Smooth muscle cell (in vitro differentiated cells): ENCODE results near the gene MAN2B2. TPM values are rescaled to one million over a fixed set of nuclear protein-coding genes. Genes with fewer than 3 reads are reported as not detected.
A peak's percentile ranks its signal among the peaks of the same experiment; 100 is the strongest.

Experiments
- DNase-seq: peaks from one replicate; lab custom pipeline; 2025; ENCODE audit not compliant: unreplicated experiment; lab: John Stamatoyannopoulos, UW
- H2AFZ ChIP-seq: fragments of 200-600 bp; sonication (generic); 2 replicates; pipeline ENCODE4 v1.6.0; 2016; ENCODE audit warnings: antibody characterized with exemption, low read depth, mild to moderate bottlenecking
- H3F3A ChIP-seq: fragments of 200-600 bp; sonication (generic); 2 replicates; pipeline ENCODE4 v1.6.0; 2017; ENCODE audit warnings: antibody characterized with exemption, low read depth
- H3K27ac ChIP-seq: fragments of 200-600 bp; sonication (generic); 2 replicates; pipeline ENCODE4 v1.5.1; 2016; ENCODE audit warnings: low read depth, mild to moderate bottlenecking
- H3K27me3 ChIP-seq: fragments of 200-600 bp; sonication (generic); 2 replicates; pipeline ENCODE4 v1.6.1; 2016; ENCODE audit warnings: low read depth, mild to moderate bottlenecking
- H3K36me3 ChIP-seq: fragments of 200-600 bp; sonication (generic); 2 replicates; pipeline ENCODE4 v1.5.1; 2016; ENCODE audit warnings: low read depth
- H3K4me1 ChIP-seq: fragments of 200-600 bp; sonication (generic); 2 replicates; pipeline ENCODE4 v1.5.1; 2016; ENCODE audit warnings: low read depth
- H3K4me2 ChIP-seq: fragments of 200-600 bp; sonication (generic); 2 replicates; pipeline ENCODE4 v1.6.0; 2016; ENCODE audit warnings: mild to moderate bottlenecking
- H3K4me3 ChIP-seq: fragments of 200-600 bp; sonication (generic); 2 replicates; pipeline ENCODE4 v1.5.1; 2016; ENCODE audit warnings: mild to moderate bottlenecking
- H3K79me2 ChIP-seq: fragments of 200-600 bp; sonication (generic); 2 replicates; pipeline ENCODE4 v1.6.0; 2016; ENCODE audit warnings: low read depth, mild to moderate bottlenecking
- H3K9ac ChIP-seq: fragments of 200-600 bp; sonication (generic); 2 replicates; pipeline ENCODE4 v1.6.0; 2016; ENCODE audit warnings: low read depth
- H3K9me3 ChIP-seq: fragments of 200-600 bp; sonication (generic); replicated peaks from 2 replicates; pipeline ENCODE4 v1.5.1; 2016; ENCODE audit warnings: low read depth
- H4K20me1 ChIP-seq: fragments of 200-600 bp; sonication (generic); 2 replicates; pipeline ENCODE4 v1.6.0; 2016; ENCODE audit warnings: low read depth
- CTCF ChIP-seq: fragments of 200-600 bp; sonication (generic); IDR thresholded peaks from 2 replicates; pipeline ENCODE4 v1.5.1; 2017; ENCODE audit warnings: borderline replicate concordance, mild to moderate bottlenecking, antibody characterized with exemption; ENCODE audit not compliant: insufficient read depth, poor library complexity, severe bottlenecking
- WGBS: methylation state at CpG from one replicate; pipeline ENCODE4 v1.1.7; 2016; ENCODE audit warnings: low lambda C conversion rate; 5-methylcytosine and 5-hydroxymethylcytosine counted together
- polyA plus RNA-seq: library from polyadenylated mRNA; unstranded; fragments of >200 nt; fragmentation: Nextera tagmentation; extraction: Ambion mirVana; gene quantifications from 2 replicates; pipeline ENCODE4 v1.2.1, GENCODE V29; 2016
- total RNA-seq: library from RNA; depleted of rRNA; stranded (reverse); fragments of >200 nt; gene quantifications from 2 replicates; pipeline ENCODE4 v1.2.3, GENCODE V29; 2014

MAN2B2 gene
- total and polyA plus RNA-seq, 2 experiments from 2014 or later, result 14.5 to 18.3 TPM

- no peaks in the 10 kb centered on the region for H3K79me2 ChIP-seq
- H3K27me3 ChIP-seq, result no peaks in the 10 kb centered on the region
- peaks cover 3% of the 10 kb centered on the region for H3K4me1 ChIP-seq
- no peaks in the 10 kb centered on the region for H3K9me3 ChIP-seq
- no peak for DNase-seq
- no peak overlapping the region for H2AFZ ChIP-seq
- TF ChIP-seq CTCF, result no peak
- H4K20me1 ChIP-seq, result no peaks in the 10 kb centered on the region
- H3K4me3 ChIP-seq, result no peak overlapping the region
- WGBS, result 82% methylated on average over 6 of the region's 6 CpGs
- no peaks in the 10 kb centered on the region for H3K36me3 ChIP-seq
- no peak overlapping the region for H3K4me2 ChIP-seq
- no peaks in the 10 kb centered on the region for H3F3A ChIP-seq
- no peak overlapping the region for H3K9ac ChIP-seq
- no peak overlapping the region for H3K27ac ChIP-seq
These were observed 1.4 kb upstream of the MAN2B2 start for GRCh38 chr4:6573551-6573950.

GRCh38 chr4:6573986-6574746, 823 bp upstream of the MAN2B2 start:
- Histone ChIP-seq H3K4me3 (peak overlapping the region; percentile 88), H3F3A (no peaks in the 10 kb centered on the region), H3K4me1 (peaks cover 3% of the 10 kb centered on the region), H3K27me3 (no peaks in the 10 kb centered on the region), H3K79me2 (no peaks in the 10 kb centered on the region), H3K27ac (no peak overlapping the region), H4K20me1 (no peaks in the 10 kb centered on the region), H3K4me2 (peak overlapping the region; percentile 99), H3K9me3 (no peaks in the 10 kb centered on the region), H2AFZ (peak overlapping the region; percentile 96), H3K9ac (no peak overlapping the region), H3K36me3 (no peaks in the 10 kb centered on the region)
- no peak for DNase-seq
- WGBS, result 65% methylated on average over 16 of the region's 16 CpGs
- TF ChIP-seq CTCF, result no peak

GRCh38 chr4:6575503-6576240, 683 bp downstream of the MAN2B2 start:
- Histone ChIP-seq H3K4me3 (peak overlapping the region; percentile 88), H3K27ac (no peak overlapping the region), H4K20me1 (no peaks in the 10 kb centered on the region), H3K9me3 (no peaks in the 10 kb centered on the region), H3K27me3 (no peaks in the 10 kb centered on the region), H2AFZ (peak overlapping the region; percentile 87), H3F3A (no peaks in the 10 kb centered on the region), H3K4me2 (peak overlapping the region; percentile 99), H3K4me1 (peaks cover 3% of the 10 kb centered on the region), H3K36me3 (no peaks in the 10 kb centered on the region), H3K9ac (peak overlapping the region; percentile 66), H3K79me2 (no peaks in the 10 kb centered on the region)
- TF ChIP-seq CTCF, result no peak
- no peak for DNase-seq
- 66% methylated on average over 17 of the region's 17 CpGs for WGBS

DNA sequence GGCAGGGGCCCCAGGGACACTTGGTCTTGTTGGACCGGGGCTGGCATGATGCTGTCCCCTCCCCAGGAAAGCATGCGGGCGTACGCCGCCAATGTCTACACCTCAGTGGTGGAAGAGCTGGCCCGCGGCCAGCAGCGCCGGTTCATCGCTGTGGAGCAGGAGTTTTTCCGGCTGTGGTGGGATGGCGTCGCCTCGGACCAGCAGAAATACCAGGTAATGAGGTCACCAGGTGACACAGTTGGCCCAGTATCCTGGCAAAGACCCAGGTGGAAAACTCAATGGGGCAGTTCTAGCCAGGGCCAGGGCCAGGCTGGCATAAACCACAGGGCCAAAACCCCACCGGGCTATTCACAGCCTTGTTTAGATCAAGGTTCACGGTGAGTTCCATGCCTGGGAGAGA, 1.5 kb downstream of the MAN2B2 start:
- WGBS, result 95% methylated on average over 16 of the region's 16 CpGs

More for the DNA sequence above, 1.5 kb downstream of the MAN2B2 start:
- no peak overlapping the region for H3K9ac ChIP-seq
- no peak for TF ChIP-seq CTCF
- H2AFZ ChIP-seq, result no peak overlapping the region
- H3K4me1 ChIP-seq, result peaks cover 3% of the 10 kb centered on the region
- no peaks in the 10 kb centered on the region for H3K27me3 ChIP-seq
- no peaks in the 10 kb centered on the region for H3F3A ChIP-seq
- H3K4me2 ChIP-seq, result no peak overlapping the region
- H3K4me3 ChIP-seq, result no peak overlapping the region
- no peaks in the 10 kb centered on the region for H4K20me1 ChIP-seq
- H3K79me2 ChIP-seq, result no peaks in the 10 kb centered on the region
- H3K36me3 ChIP-seq, result no peaks in the 10 kb centered on the region
- no peaks in the 10 kb centered on the region for H3K9me3 ChIP-seq
- no peak for DNase-seq
- no peak overlapping the region for H3K27ac ChIP-seq
